NCI-H128 (cell line): ENCODE results near the gene PALLD.

Experiments
- DNase-seq: peaks from one replicate; lab custom pipeline; 2025; ENCODE audit not compliant: unreplicated experiment; lab: John Stamatoyannopoulos, UW

The PALLD gene

GRCh38 chr4:168666531-168666930, 169.7 kb downstream of the PALLD start:
- DNase-seq: no peak

- DNase-seq: no peak
Observed at GRCh38 chr4:168667376-168667775, 170.5 kb downstream of the PALLD start.

- no peak for DNase-seq
Observed at GRCh38 chr4:168667921-168668320, 171.1 kb downstream of the PALLD start.

GRCh38 chr4:168673476-168673875, 176.6 kb downstream of the PALLD start:
- DNase-seq: no peak

- DNase-seq: no peak
Observed at GRCh38 chr4:168674077-168674747, 177.4 kb downstream of the PALLD start.

- no peak for DNase-seq
Observed at GRCh38 chr4:168674866-168675265, 178.0 kb downstream of the PALLD start.

GRCh38 chr4:168677063-168677462, 180.2 kb downstream of the PALLD start:
- DNase-seq: peak; percentile 19

GRCh38 chr4:168677879-168678278, 181.0 kb downstream of the PALLD start:
- no peak for DNase-seq

GRCh38 chr4:168678751-168679366, 182.0 kb downstream of the PALLD start:
- no peak for DNase-seq

- DNase-seq: no peak
Observed at GRCh38 chr4:168679397-168679796, 182.5 kb downstream of the PALLD start.

- DNase-seq: no peak
Observed at GRCh38 chr4:168679819-168680218, 183.0 kb downstream of the PALLD start.

- no peak for DNase-seq
Observed at GRCh38 chr4:168682898-168683500, 186.1 kb downstream of the PALLD start.

GRCh38 chr4:168683595-168683994, 186.7 kb downstream of the PALLD start:
- no peak for DNase-seq

- DNase-seq: no peak
Observed at GRCh38 chr4:168685136-168685809, 188.4 kb downstream of the PALLD start.

- DNase-seq: no peak
Observed at GRCh38 chr4:168688584-168688983, 191.7 kb downstream of the PALLD start.

GRCh38 chr4:168689791-168690190, 192.9 kb downstream of the PALLD start:
- no peak for DNase-seq

GRCh38 chr4:168690199-168690598, 193.3 kb downstream of the PALLD start:
- DNase-seq: no peak

- DNase-seq: no peak
Observed at GRCh38 chr4:168691631-168692369, 194.9 kb downstream of the PALLD start.

- no peak for DNase-seq
Observed at GRCh38 chr4:168693750-168694490, 197.1 kb downstream of the PALLD start.

GRCh38 chr4:168694667-168695066, 197.8 kb downstream of the PALLD start:
- no peak for DNase-seq

GRCh38 chr4:168695288-168695687, 198.4 kb downstream of the PALLD start:
- no peak for DNase-seq
